Thyroid gland (tissue), 4 donors: ENCODE measurements around the gene POFUT2. TPM values are rescaled to one million over a fixed set of nuclear protein-coding genes. Genes with fewer than 3 reads are reported as not detected.

Experiments used
- DNase-seq, 2 donors: peaks; one replicate each; pipeline ENCODE4 v3.0.0-alpha.2; 2019
- H3K27ac ChIP-seq, 3 donors: fragments of 200-600 bp; sonication (generic); 1 replicate in 2 of 3; 2 replicates in 1 of 3; pipeline ENCODE4 v1.5.1; 2016 to 2019; ENCODE audit warnings: mild to moderate bottlenecking in 1 of 3, moderate library complexity in 1 of 3
- H3K27me3 ChIP-seq: fragments of 200-600 bp; sonication (generic); one replicate; pipeline ENCODE4 v1.5.1; 2019
- H3K36me3 ChIP-seq, 2 donors: fragments of 200-600 bp; sonication (generic); one replicate each; pipeline ENCODE4 v1.5.1; 2016 to 2019
- H3K4me1 ChIP-seq, 2 donors: fragments of 200-600 bp; sonication (generic); one replicate each; pipeline ENCODE4 v1.5.1; 2017 to 2019
- H3K4me3 ChIP-seq, 3 donors: fragments of 200-600 bp; sonication (generic); replicated peaks in 1 of 3; 1 replicate in 2 of 3; 2 replicates in 1 of 3; pipeline ENCODE4 v1.5.1; 2016; ENCODE audit warnings: mild to moderate bottlenecking in 1 of 3
- H3K9me3 ChIP-seq: fragments of 200-600 bp; sonication (generic); one replicate; pipeline ENCODE4 v1.5.1; 2017
- CTCF ChIP-seq, 6 experiments: fragments of 200-600 bp in 3 of 6; fragments of 450-650 bp in 3 of 6; sonication (generic) in 3 of 6; IDR thresholded peaks; one replicate each; pipeline ENCODE4 v1.5.1; 2016 to 2019; ENCODE audit warnings: antibody characterized with exemption in 6 of 6, mild to moderate bottlenecking in 2 of 6, inconsistent platforms in 1 of 6, moderate library complexity in 1 of 6
- POLR2A ChIP-seq, 2 donors: fragments of 450-650 bp; IDR thresholded peaks; one replicate each; pipeline ENCODE4 v1.6.1; 2017; ENCODE audit warnings: antibody characterized with exemption in 2 of 2, mild to moderate bottlenecking in 2 of 2, moderate library complexity in 1 of 2
- WGBS, 2 donors: methylation state at CpG; one replicate each; pipeline ENCODE4 v1.1.5; 2017; 5-methylcytosine and 5-hydroxymethylcytosine counted together
- intact Hi-C: fragments of 100-400 bp; cut with DNase I; formaldehyde crosslinking; loops from one replicate; pipeline ENCODE4 v1.15.1; 2023
- total RNA-seq, 4 donors: library from RNA; depleted of rRNA; stranded (reverse); fragments of >200 nt; gene quantifications; one replicate each; pipeline ENCODE4 v1.2.3, GENCODE V29; 2016

The POFUT2 gene
- total RNA-seq, 4 donors from 2014 or later = 20.2 to 52.2 (median 40.5) TPM

- Histone ChIP-seq H3K9me3 (no peaks in the 10 kb centered on the region), H3K36me3 (no peaks in the 10 kb centered on the region), H3K27ac (no peak overlapping the region), H3K4me3 (no peak overlapping the region), H3K4me1 (peaks cover 16 to 54% of the 10 kb centered on the region in 2 donors), H3K27me3 (no peaks in the 10 kb centered on the region)
- no peak for TF ChIP-seq CTCF (IDR thresholded peaks at IDR 0.05)
- TF ChIP-seq POLR2A (IDR thresholded peaks at IDR 0.05) = no peak
- DNase-seq = no peak
- intact Hi-C loops = no loop called here
- 92 to 93% methylated on average over 11 to 17 of the region's 19 CpGs for WGBS, 2 donors
Observed at GRCh38 chr21:45303751-45304475, 16.2 kb upstream of the POFUT2 start.

- peak overlapping the region; percentile 53 to 83 (median 65) for H3K27ac ChIP-seq
- no peak for DNase-seq
- no peaks in the 10 kb centered on the region for H3K9me3 ChIP-seq
- 94 to 96% methylated on average over 17 to 21 of the region's 21 CpGs for WGBS, 2 donors
- no peak for TF ChIP-seq POLR2A (IDR thresholded peaks at IDR 0.05)
- TF ChIP-seq CTCF (IDR thresholded peaks at IDR 0.05) = no peak
- H3K4me1 ChIP-seq = peaks cover 10 to 47% of the 10 kb centered on the region in 2 donors
- intact Hi-C loops = no loop called here
- H3K27me3 ChIP-seq = no peaks in the 10 kb centered on the region
- no peaks in the 10 kb centered on the region for H3K36me3 ChIP-seq
- no peak overlapping the region for H3K4me3 ChIP-seq
Observed at GRCh38 chr21:45303091-45303615, 15.5 kb upstream of the POFUT2 start.

GRCh38 chr21:45302082-45303061 is 14.7 kb upstream of the POFUT2 start:
- TF ChIP-seq CTCF (IDR thresholded peaks at IDR 0.05) (no peak), POLR2A (IDR thresholded peaks at IDR 0.05) (no peak)
- H3K4me1 ChIP-seq = peaks cover 10 to 39% of the 10 kb centered on the region in 2 donors
- 82 to 86% methylated on average over 26 to 36 of the region's 54 CpGs for WGBS, 2 donors
- H3K27ac ChIP-seq = peak overlapping the region; percentile 53 to 83 (median 65)
- intact Hi-C loops = no loop called here
- H3K4me3 ChIP-seq = no peak overlapping the region
- no peaks in the 10 kb centered on the region for H3K9me3 ChIP-seq
- peak in 1 of 2 donors; percentile 22 for DNase-seq
- no peaks in the 10 kb centered on the region for H3K27me3 ChIP-seq
- no peaks in the 10 kb centered on the region for H3K36me3 ChIP-seq

GRCh38 chr21:45301521-45302081 is 13.9 kb upstream of the POFUT2 start:
- Histone ChIP-seq H3K36me3 (no peaks in the 10 kb centered on the region), H3K9me3 (no peaks in the 10 kb centered on the region), H3K27me3 (no peaks in the 10 kb centered on the region), H3K4me3 (no peak overlapping the region), H3K27ac (peak overlapping the region; percentile 53 to 83 (median 65)), H3K4me1 (peaks cover 2 to 31% of the 10 kb centered on the region in 2 donors)
- 84 to 89% methylated on average over 9 to 11 of the region's 20 CpGs for WGBS, 2 donors
- TF ChIP-seq POLR2A (IDR thresholded peaks at IDR 0.05) = no peak
- no peak for TF ChIP-seq CTCF (IDR thresholded peaks at IDR 0.05)
- no peak for DNase-seq
- intact Hi-C loops = no loop called here
